ENCODE results near the gene UBC.

Gene UBC

DNA sequence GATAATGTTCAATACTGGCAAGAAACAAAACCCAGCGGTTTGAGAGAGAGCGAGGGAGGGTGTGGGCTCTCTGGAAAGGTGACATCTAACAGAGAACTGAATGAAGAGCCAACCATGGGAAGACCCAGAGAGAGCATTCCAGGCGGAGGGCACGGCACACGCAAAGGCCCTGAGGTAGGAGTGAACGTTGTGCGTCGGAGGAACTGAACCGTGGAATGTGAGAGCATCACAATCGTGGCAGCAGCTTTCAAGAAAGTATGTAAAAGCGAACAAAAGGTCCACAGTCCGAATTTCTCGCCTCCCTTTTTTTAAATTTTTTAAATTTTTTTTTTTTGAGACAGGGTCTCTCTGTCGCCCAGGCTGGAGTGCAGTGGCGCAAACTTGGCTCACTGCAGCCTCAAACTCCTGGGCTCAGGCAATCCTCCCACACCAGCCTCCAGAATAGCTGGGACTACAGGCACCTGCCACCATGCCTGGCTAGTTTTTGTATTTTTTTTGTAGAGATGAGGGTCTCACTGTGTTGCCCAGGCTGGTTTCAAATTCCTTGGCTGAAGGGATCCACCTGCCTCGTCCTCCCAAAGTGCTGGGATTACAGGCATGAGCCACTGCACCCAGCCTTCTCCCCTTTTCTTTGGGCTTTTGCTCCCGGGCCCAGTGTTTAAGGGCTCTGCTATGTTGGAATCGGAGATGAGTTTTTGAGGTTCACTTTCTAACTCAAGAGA lies 35.5 kb downstream of the UBC start:
- no peak overlapping the region for H2AFZ ChIP-seq
- no peak overlapping the region for H3K4me2 ChIP-seq (ENCODE audit: low read length)
- H3K79me2 ChIP-seq, result no peaks in the 10 kb centered on the region
- no peaks in the 10 kb centered on the region for H3K9me3 ChIP-seq (ENCODE audit: control insufficient read depth, low read length)
- H3K4me1 ChIP-seq, result no peaks in the 10 kb centered on the region
- H3K4me3 ChIP-seq (ENCODE audit: low read depth, low read length), result no peak overlapping the region
- H3K9ac ChIP-seq, result no peak overlapping the region
- TF ChIP-seq, protein P1, sequence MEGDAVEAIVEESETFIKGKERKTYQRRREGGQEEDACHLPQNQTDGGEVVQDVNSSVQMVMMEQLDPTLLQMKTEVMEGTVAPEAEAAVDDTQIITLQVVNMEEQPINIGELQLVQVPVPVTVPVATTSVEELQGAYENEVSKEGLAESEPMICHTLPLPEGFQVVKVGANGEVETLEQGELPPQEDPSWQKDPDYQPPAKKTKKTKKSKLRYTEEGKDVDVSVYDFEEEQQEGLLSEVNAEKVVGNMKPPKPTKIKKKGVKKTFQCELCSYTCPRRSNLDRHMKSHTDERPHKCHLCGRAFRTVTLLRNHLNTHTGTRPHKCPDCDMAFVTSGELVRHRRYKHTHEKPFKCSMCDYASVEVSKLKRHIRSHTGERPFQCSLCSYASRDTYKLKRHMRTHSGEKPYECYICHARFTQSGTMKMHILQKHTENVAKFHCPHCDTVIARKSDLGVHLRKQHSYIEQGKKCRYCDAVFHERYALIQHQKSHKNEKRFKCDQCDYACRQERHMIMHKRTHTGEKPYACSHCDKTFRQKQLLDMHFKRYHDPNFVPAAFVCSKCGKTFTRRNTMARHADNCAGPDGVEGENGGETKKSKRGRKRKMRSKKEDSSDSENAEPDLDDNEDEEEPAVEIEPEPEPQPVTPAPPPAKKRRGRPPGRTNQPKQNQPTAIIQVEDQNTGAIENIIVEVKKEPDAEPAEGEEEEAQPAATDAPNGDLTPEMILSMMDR (IDR thresholded peaks at IDR 0.05), result no peak
- no peaks in the 10 kb centered on the region for H3K27me3 ChIP-seq (ENCODE audit: control insufficient read depth, insufficient read depth, low read length)
- no peak overlapping the region for H3K27ac ChIP-seq
- no peaks in the 10 kb centered on the region for H3K36me3 ChIP-seq (ENCODE audit: control insufficient read depth, insufficient read depth, low read length)

DNA sequence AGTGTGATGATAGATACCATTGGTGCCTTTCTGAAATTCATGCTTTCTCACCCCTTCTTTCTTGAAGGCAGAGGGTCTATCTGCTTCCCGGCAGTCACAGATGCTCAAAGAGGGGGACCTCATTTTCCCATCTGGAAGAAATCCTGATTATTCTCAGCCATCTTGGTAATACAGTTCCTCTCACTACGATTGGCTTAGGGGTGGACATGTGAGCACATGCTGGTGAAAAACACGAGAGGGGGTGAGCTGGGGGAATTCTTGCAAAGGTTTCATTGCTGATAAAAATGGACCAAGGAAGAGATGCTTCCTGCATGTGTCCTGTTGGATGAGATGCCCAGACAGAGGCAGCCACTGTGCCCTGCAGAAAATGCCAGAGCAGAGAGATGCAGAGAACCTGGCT lies 37.0 kb downstream of the UBC start:
- Histone ChIP-seq H3K36me3 (ENCODE audit: control insufficient read depth, insufficient read depth, low read length) (no peaks in the 10 kb centered on the region), H3K27ac (no peak overlapping the region), H3K4me3 (ENCODE audit: low read depth, low read length) (no peak overlapping the region), H3K4me1 (no peaks in the 10 kb centered on the region), H3K4me2 (ENCODE audit: low read length) (no peak overlapping the region), H3K9me3 (ENCODE audit: control insufficient read depth, low read length) (no peaks in the 10 kb centered on the region), H3K79me2 (no peaks in the 10 kb centered on the region), H3K27me3 (ENCODE audit: control insufficient read depth, insufficient read depth, low read length) (no peaks in the 10 kb centered on the region), H3K9ac (no peak overlapping the region), H2AFZ (no peak overlapping the region)
- TF ChIP-seq, protein P1 (IDR thresholded peaks at IDR 0.05), result no peak

DNA sequence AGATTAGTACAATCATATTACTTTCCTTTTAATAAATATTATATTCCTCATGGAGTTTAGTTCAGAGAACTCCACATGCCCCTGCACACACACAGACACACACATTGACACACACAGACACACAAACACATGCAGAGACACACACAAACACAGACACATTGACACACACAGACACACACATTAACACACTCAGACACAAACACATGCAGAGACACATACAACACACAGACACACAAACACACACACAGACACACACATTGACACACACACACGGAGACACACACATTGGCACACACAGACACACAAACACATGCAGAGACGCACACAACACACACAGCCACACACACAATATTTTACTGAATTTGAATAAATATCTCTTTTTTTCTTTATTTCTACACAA lies 38.3 kb downstream of the UBC start:
- TF ChIP-seq, protein P1 (IDR thresholded peaks at IDR 0.05), result no peak

DNA sequence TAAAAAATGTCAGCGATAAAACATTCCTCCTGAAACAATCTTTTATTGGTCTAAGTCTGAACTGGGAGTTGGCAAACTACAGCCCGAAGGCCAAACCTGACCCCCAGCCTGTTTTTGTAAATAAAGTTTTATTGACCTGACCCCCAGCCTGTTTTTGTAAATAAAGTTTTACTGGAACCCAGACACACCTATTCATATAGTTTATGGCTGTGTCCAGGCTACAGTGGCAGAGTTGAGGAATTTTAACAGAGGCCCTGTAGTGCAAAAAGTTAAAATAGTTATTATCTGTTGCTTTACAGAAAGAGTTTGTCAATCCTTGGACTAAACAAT lies 38.7 kb downstream of the UBC start:
- Histone ChIP-seq H3K27ac (no peak overlapping the region), H3K36me3 (ENCODE audit: control insufficient read depth, insufficient read depth, low read length) (no peaks in the 10 kb centered on the region), H3K9me3 (ENCODE audit: control insufficient read depth, low read length) (no peaks in the 10 kb centered on the region), H2AFZ (no peak overlapping the region), H3K27me3 (ENCODE audit: control insufficient read depth, insufficient read depth, low read length) (no peaks in the 10 kb centered on the region), H3K9ac (no peak overlapping the region), H3K4me3 (ENCODE audit: low read depth, low read length) (no peak overlapping the region), H3K79me2 (no peaks in the 10 kb centered on the region), H3K4me1 (no peaks in the 10 kb centered on the region), H3K4me2 (ENCODE audit: low read length) (no peak overlapping the region)
- TF ChIP-seq, protein P1 (IDR thresholded peaks at IDR 0.05), result no peak

More for the DNA sequence above, 38.3 kb downstream of the UBC start:
- no peaks in the 10 kb centered on the region for H3K4me1 ChIP-seq
- no peaks in the 10 kb centered on the region for H3K27me3 ChIP-seq (ENCODE audit: control insufficient read depth, insufficient read depth, low read length)
- no peak overlapping the region for H3K4me2 ChIP-seq (ENCODE audit: low read length)
- no peak overlapping the region for H3K9ac ChIP-seq
- H3K9me3 ChIP-seq (ENCODE audit: control insufficient read depth, low read length), result no peaks in the 10 kb centered on the region
- no peak overlapping the region for H3K27ac ChIP-seq
- H3K79me2 ChIP-seq, result no peaks in the 10 kb centered on the region
- H3K4me3 ChIP-seq (ENCODE audit: low read depth, low read length), result no peak overlapping the region
- H2AFZ ChIP-seq, result no peak overlapping the region
- H3K36me3 ChIP-seq (ENCODE audit: control insufficient read depth, insufficient read depth, low read length), result no peaks in the 10 kb centered on the region

Measured in parathyroid adenoma (tissue), 2 donors.